ENCODE results near the gene ABCA6.
A peak's percentile ranks its signal among the peaks of the same experiment; 100 is the strongest.

The ABCA6 gene

GRCh38 chr17:69060822-69061221, 80.9 kb downstream of the ABCA6 start, which contains the start of gene ABCA9:
Gene ABCA9, minus strand, starts transcription at chr17:69060927. Its CDS starts 9,801 bp downstream, at chr17:69051126.
- no peak within 1 kb of the TSS for H3K4me3 ChIP-seq (ENCODE audit: low read length)
- no peak for DNase-seq (ENCODE audit: low read depth, low spot score)

GRCh38 chr17:69059458-69060175, 82.1 kb downstream of the ABCA6 start:
- DNase-seq (ENCODE audit: low read depth, low spot score) = no peak
- no peak overlapping the region for H3K4me3 ChIP-seq (ENCODE audit: low read length)

GRCh38 chr17:69058165-69058564, 83.5 kb downstream of the ABCA6 start:
- DNase-seq (ENCODE audit: low read depth, low spot score) = peak; percentile 2
- no peak overlapping the region for H3K4me3 ChIP-seq (ENCODE audit: low read length)

GRCh38 chr17:69057280-69057679, 84.4 kb downstream of the ABCA6 start:
- DNase-seq (ENCODE audit: low read depth, low spot score) = no peak
- H3K4me3 ChIP-seq (ENCODE audit: low read length) = no peak overlapping the region

- DNase-seq (ENCODE audit: low read depth, low spot score) = no peak
These were observed 85.4 kb downstream of the ABCA6 start for GRCh38 chr17:69056179-69056823.

GRCh38 chr17:69055334-69055733, 86.4 kb downstream of the ABCA6 start:
- DNase-seq (ENCODE audit: low read depth, low spot score) = no peak
- no peak overlapping the region for H3K4me3 ChIP-seq (ENCODE audit: low read length)

More at GRCh38 chr17:69056179-69056823, 85.4 kb downstream of the ABCA6 start:
- H3K4me3 ChIP-seq (ENCODE audit: low read length) = no peak overlapping the region

GRCh38 chr17:69050999-69051775, 90.5 kb downstream of the ABCA6 start:
- DNase-seq (ENCODE audit: low read depth, low spot score) = no peak

GRCh38 chr17:69048634-69049033, 93.1 kb downstream of the ABCA6 start:
- DNase-seq (ENCODE audit: low read depth, low spot score) = no peak
- no peak overlapping the region for H3K4me3 ChIP-seq (ENCODE audit: low read length)

More at GRCh38 chr17:69050999-69051775, 90.5 kb downstream of the ABCA6 start:
- no peak overlapping the region for H3K4me3 ChIP-seq (ENCODE audit: low read length)

- no peak for DNase-seq (ENCODE audit: low read depth, low spot score)
- no peak overlapping the region for H3K4me3 ChIP-seq (ENCODE audit: low read length)
These were observed 94.1 kb downstream of the ABCA6 start for GRCh38 chr17:69047368-69048263.

GRCh38 chr17:69046121-69046807, 95.4 kb downstream of the ABCA6 start:
- DNase-seq (ENCODE audit: low read depth, low spot score) = no peak
- no peak overlapping the region for H3K4me3 ChIP-seq (ENCODE audit: low read length)

GRCh38 chr17:69045646-69046045, 96.0 kb downstream of the ABCA6 start:
- H3K4me3 ChIP-seq (ENCODE audit: low read length) = no peak overlapping the region
- no peak for DNase-seq (ENCODE audit: low read depth, low spot score)

GRCh38 chr17:69044371-69044770, 97.3 kb downstream of the ABCA6 start:
- no peak overlapping the region for H3K4me3 ChIP-seq (ENCODE audit: low read length)
- DNase-seq (ENCODE audit: low read depth, low spot score) = no peak

GRCh38 chr17:69043098-69043734, 98.5 kb downstream of the ABCA6 start:
- no peak for DNase-seq (ENCODE audit: low read depth, low spot score)
- H3K4me3 ChIP-seq (ENCODE audit: low read length) = no peak overlapping the region

GRCh38 chr17:69042308-69042707, 99.4 kb downstream of the ABCA6 start:
- no peak overlapping the region for H3K4me3 ChIP-seq (ENCODE audit: low read length)
- no peak for DNase-seq (ENCODE audit: low read depth, low spot score)

GRCh38 chr17:69031839-69032238, 109.9 kb downstream of the ABCA6 start:
- no peak for DNase-seq (ENCODE audit: low read depth, low spot score)
- no peak overlapping the region for H3K4me3 ChIP-seq (ENCODE audit: low read length)

- no peak for DNase-seq (ENCODE audit: low read depth, low spot score)
- H3K4me3 ChIP-seq (ENCODE audit: low read length) = no peak overlapping the region
These were observed 111.5 kb downstream of the ABCA6 start for GRCh38 chr17:69030169-69030568.
